GM18858 (cell line): ENCODE results near the gene GFRA1.

Experiments used
- ATAC-seq: cut with Tn5 transposase; IDR thresholded peaks from one replicate; pipeline ENCODE4 v1.9.1; 2021; ENCODE audit not compliant: unreplicated experiment

The GFRA1 gene

GRCh38 chr10:116245156-116245555, 27.9 kb downstream of the GFRA1 start:
- ATAC-seq = no peak

GRCh38 chr10:116241642-116242410, 31.2 kb downstream of the GFRA1 start:
- ATAC-seq = no peak

GRCh38 chr10:116241085-116241484, 31.9 kb downstream of the GFRA1 start:
- no peak for ATAC-seq

GRCh38 chr10:116240157-116240950, 32.7 kb downstream of the GFRA1 start:
- ATAC-seq = no peak

GRCh38 chr10:116239229-116239628, 33.8 kb downstream of the GFRA1 start:
- ATAC-seq = no peak

- no peak for ATAC-seq
Measured at GRCh38 chr10:116237970-116238369, 35.0 kb downstream of the GFRA1 start.

GRCh38 chr10:116237260-116237659, 35.7 kb downstream of the GFRA1 start:
- ATAC-seq = no peak

- no peak for ATAC-seq
Measured at GRCh38 chr10:116233230-116233629, 39.8 kb downstream of the GFRA1 start.

GRCh38 chr10:116232613-116233012, 40.4 kb downstream of the GFRA1 start:
- ATAC-seq = no peak

- no peak for ATAC-seq
Measured at GRCh38 chr10:116226766-116227165, 46.2 kb downstream of the GFRA1 start.

- no peak for ATAC-seq
Measured at GRCh38 chr10:116226053-116226452, 47.0 kb downstream of the GFRA1 start.

GRCh38 chr10:116223289-116223688, 49.7 kb downstream of the GFRA1 start:
- no peak for ATAC-seq

- ATAC-seq = no peak
Measured at GRCh38 chr10:116221053-116221452, 52.0 kb downstream of the GFRA1 start.

GRCh38 chr10:116216676-116217075, 56.3 kb downstream of the GFRA1 start:
- ATAC-seq = no peak

- ATAC-seq = no peak
Measured at GRCh38 chr10:116215651-116216050, 57.4 kb downstream of the GFRA1 start.

GRCh38 chr10:116211682-116212081, 61.3 kb downstream of the GFRA1 start:
- ATAC-seq = no peak

GRCh38 chr10:116210588-116211346, 62.2 kb downstream of the GFRA1 start:
- no peak for ATAC-seq

- no peak for ATAC-seq
Measured at GRCh38 chr10:116209781-116210180, 63.2 kb downstream of the GFRA1 start.

- ATAC-seq = no peak
Measured at GRCh38 chr10:116208956-116209567, 63.9 kb downstream of the GFRA1 start.

- no peak for ATAC-seq
Measured at GRCh38 chr10:116207690-116208089, 65.3 kb downstream of the GFRA1 start.

- ATAC-seq = no peak
Measured at GRCh38 chr10:116203661-116204060, 69.3 kb downstream of the GFRA1 start.
